IPS-18a (cell line): ENCODE results near the gene SH3RF2.

Experiments used
- H3K27ac ChIP-seq: one replicate; pipeline ENCODE4 v1.5.1; 2013; ENCODE audit warnings: low read length
- H3K27me3 ChIP-seq: one replicate; pipeline ENCODE4 v1.6.1; 2013; ENCODE audit warnings: mild to moderate bottlenecking, low read length; ENCODE audit not compliant: control insufficient read depth, insufficient read depth
- H3K36me3 ChIP-seq: one replicate; pipeline ENCODE4 v1.6.1; 2013; ENCODE audit warnings: low read depth, low read length; ENCODE audit not compliant: control insufficient read depth
- H3K4me1 ChIP-seq: one replicate; pipeline ENCODE4 v1.6.1; 2013; ENCODE audit warnings: low read depth, low read length; ENCODE audit not compliant: control insufficient read depth
- H3K4me3 ChIP-seq: one replicate; pipeline ENCODE4 v1.5.1; 2013; ENCODE audit warnings: low read length
- H3K9ac ChIP-seq: one replicate; pipeline ENCODE4 v1.6.1; 2013; ENCODE audit warnings: mild to moderate bottlenecking, low read length, moderate library complexity
- H3K9me3 ChIP-seq: one replicate; pipeline ENCODE4 v1.6.1; 2013; ENCODE audit warnings: low read depth, low read length; ENCODE audit not compliant: control insufficient read depth

The SH3RF2 gene

GRCh38 chr5:145969714-145970092 lies 33.3 kb downstream of the SH3RF2 start:
- H3K9ac ChIP-seq: no peak overlapping the region

GRCh38 chr5:145971108-145971507 lies 34.7 kb downstream of the SH3RF2 start:
- H3K9ac ChIP-seq: no peak overlapping the region
- no peaks in the 10 kb centered on the region for H3K27me3 ChIP-seq
- no peaks in the 10 kb centered on the region for H3K36me3 ChIP-seq
- no peak overlapping the region for H3K4me3 ChIP-seq
- no peak overlapping the region for H3K27ac ChIP-seq
- H3K9me3 ChIP-seq: no peaks in the 10 kb centered on the region
- H3K4me1 ChIP-seq: no peaks in the 10 kb centered on the region

More at GRCh38 chr5:145969714-145970092, 33.3 kb downstream of the SH3RF2 start:
- Histone ChIP-seq H3K36me3 (no peaks in the 10 kb centered on the region), H3K27ac (no peak overlapping the region), H3K4me1 (no peaks in the 10 kb centered on the region), H3K4me3 (no peak overlapping the region), H3K27me3 (no peaks in the 10 kb centered on the region), H3K9me3 (no peaks in the 10 kb centered on the region)

- Histone ChIP-seq H3K36me3 (no peaks in the 10 kb centered on the region), H3K27ac (no peak overlapping the region), H3K27me3 (no peaks in the 10 kb centered on the region), H3K4me3 (no peak overlapping the region), H3K9ac (no peak overlapping the region), H3K9me3 (no peaks in the 10 kb centered on the region), H3K4me1 (no peaks in the 10 kb centered on the region)
Observed at GRCh38 chr5:145971701-145972100, 35.3 kb downstream of the SH3RF2 start.

- Histone ChIP-seq H3K9ac (no peak overlapping the region), H3K4me1 (no peaks in the 10 kb centered on the region), H3K4me3 (no peak overlapping the region), H3K36me3 (no peaks in the 10 kb centered on the region), H3K27ac (no peak overlapping the region), H3K9me3 (no peaks in the 10 kb centered on the region), H3K27me3 (no peaks in the 10 kb centered on the region)
Observed at GRCh38 chr5:145975001-145975360, 38.6 kb downstream of the SH3RF2 start.

- no peak overlapping the region for H3K9ac ChIP-seq
- no peak overlapping the region for H3K4me3 ChIP-seq
- H3K27me3 ChIP-seq: no peaks in the 10 kb centered on the region
- no peak overlapping the region for H3K27ac ChIP-seq
- H3K4me1 ChIP-seq: no peaks in the 10 kb centered on the region
- no peaks in the 10 kb centered on the region for H3K36me3 ChIP-seq
- H3K9me3 ChIP-seq: no peaks in the 10 kb centered on the region
Observed at GRCh38 chr5:145975361-145976066, 39.1 kb downstream of the SH3RF2 start.

GRCh38 chr5:145976431-145977155 lies 40.2 kb downstream of the SH3RF2 start:
- no peak overlapping the region for H3K4me3 ChIP-seq
- no peaks in the 10 kb centered on the region for H3K4me1 ChIP-seq
- H3K9me3 ChIP-seq: no peaks in the 10 kb centered on the region
- H3K9ac ChIP-seq: no peak overlapping the region
- H3K36me3 ChIP-seq: no peaks in the 10 kb centered on the region
- no peak overlapping the region for H3K27ac ChIP-seq
- H3K27me3 ChIP-seq: no peaks in the 10 kb centered on the region

GRCh38 chr5:145978171-145978570 lies 41.8 kb downstream of the SH3RF2 start:
- Histone ChIP-seq H3K9me3 (no peaks in the 10 kb centered on the region), H3K4me1 (no peaks in the 10 kb centered on the region), H3K4me3 (no peak overlapping the region)

DNA sequence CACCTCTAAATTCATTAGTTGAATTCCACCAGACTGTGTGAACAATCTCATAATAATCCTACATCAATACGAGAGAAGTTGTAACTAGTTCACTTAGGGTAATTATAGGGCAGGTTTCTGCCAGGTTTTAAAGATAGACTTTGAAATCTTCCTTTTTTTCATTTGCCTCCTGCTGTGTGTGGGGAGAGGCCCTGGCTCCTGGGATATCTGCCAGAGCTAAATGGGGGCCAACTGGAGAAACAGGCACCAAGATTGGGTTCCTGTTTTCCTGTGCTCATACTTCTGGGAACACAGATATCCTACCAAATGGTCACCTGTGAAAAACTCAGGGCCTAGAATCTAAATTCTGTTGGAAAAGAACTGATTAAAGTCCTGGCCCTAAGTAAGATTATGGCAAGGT lies 42.3 kb downstream of the SH3RF2 start:
- no peak overlapping the region for H3K9ac ChIP-seq
- no peaks in the 10 kb centered on the region for H3K27me3 ChIP-seq
- no peaks in the 10 kb centered on the region for H3K9me3 ChIP-seq
- no peak overlapping the region for H3K4me3 ChIP-seq
- H3K36me3 ChIP-seq: no peaks in the 10 kb centered on the region
- no peak overlapping the region for H3K27ac ChIP-seq
- H3K4me1 ChIP-seq: no peaks in the 10 kb centered on the region

More at GRCh38 chr5:145978171-145978570, 41.8 kb downstream of the SH3RF2 start:
- Histone ChIP-seq H3K27ac (no peak overlapping the region), H3K36me3 (no peaks in the 10 kb centered on the region), H3K27me3 (no peaks in the 10 kb centered on the region), H3K9ac (no peak overlapping the region)

- Histone ChIP-seq H3K4me3 (no peak overlapping the region), H3K36me3 (no peaks in the 10 kb centered on the region), H3K27ac (no peak overlapping the region), H3K27me3 (no peaks in the 10 kb centered on the region), H3K4me1 (no peaks in the 10 kb centered on the region), H3K9ac (no peak overlapping the region), H3K9me3 (no peaks in the 10 kb centered on the region)
Observed at GRCh38 chr5:145979270-145980223, 43.2 kb downstream of the SH3RF2 start.

DNA sequence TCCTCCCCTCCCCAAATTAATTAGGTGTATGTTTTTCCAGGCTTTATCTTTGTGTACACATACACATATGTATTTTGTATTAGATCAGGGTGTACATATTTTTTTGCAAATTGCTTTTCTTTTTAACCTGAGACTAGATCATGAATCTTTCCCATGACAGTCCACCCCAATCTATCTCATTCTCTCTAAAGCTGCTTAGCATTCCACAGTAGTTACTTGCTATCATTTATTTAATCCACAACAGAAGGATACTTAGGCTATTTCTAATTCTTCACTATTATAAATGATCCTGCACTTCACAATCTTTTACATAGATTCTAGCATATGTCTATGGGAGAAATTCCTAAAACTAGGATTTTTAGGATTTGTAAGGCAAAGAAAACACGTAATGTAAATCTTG lies 43.9 kb downstream of the SH3RF2 start:
- Histone ChIP-seq H3K4me3 (no peak overlapping the region), H3K27ac (no peak overlapping the region), H3K9me3 (no peaks in the 10 kb centered on the region), H3K9ac (no peak overlapping the region), H3K36me3 (no peaks in the 10 kb centered on the region), H3K4me1 (no peaks in the 10 kb centered on the region), H3K27me3 (no peaks in the 10 kb centered on the region)

DNA sequence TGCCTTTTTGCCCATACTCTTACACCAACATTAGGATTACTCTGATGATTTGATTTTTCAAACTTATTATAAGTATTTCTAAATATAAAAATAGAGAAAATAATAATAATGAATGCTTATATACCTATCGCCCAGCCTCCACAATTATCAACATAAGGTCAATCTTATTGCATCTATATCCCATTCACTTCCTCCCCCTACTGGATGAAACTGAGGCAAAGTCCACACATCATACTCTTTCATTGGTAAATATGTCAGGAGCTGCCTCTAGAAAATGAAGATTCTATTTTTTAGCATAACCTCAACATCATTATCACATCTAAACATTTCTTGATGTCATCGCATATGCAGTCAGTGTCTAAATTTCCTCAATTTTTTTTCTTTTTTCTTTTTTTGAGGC lies 44.3 kb downstream of the SH3RF2 start:
- no peak overlapping the region for H3K9ac ChIP-seq
- H3K4me1 ChIP-seq: no peaks in the 10 kb centered on the region
- H3K27me3 ChIP-seq: no peaks in the 10 kb centered on the region
- no peaks in the 10 kb centered on the region for H3K9me3 ChIP-seq
- no peak overlapping the region for H3K27ac ChIP-seq
- H3K4me3 ChIP-seq: no peak overlapping the region
- H3K36me3 ChIP-seq: no peaks in the 10 kb centered on the region
